ENCODE data around the gene NIP7. TPM values are rescaled to one million over a fixed set of nuclear protein-coding genes. Genes with fewer than 3 reads are reported as not detected.

Gene NIP7
- total and polyA plus RNA-seq, 9 donors, result 5.7 to 24.6 (median 16.6) TPM

- no peak for DNase-seq
- H3K4me3 ChIP-seq, result no peak overlapping the region
- no peak overlapping the region for H3K27ac ChIP-seq
- H3K9me3 ChIP-seq, result no peaks in the 10 kb centered on the region
- intact Hi-C loops (cut with DNase I), result no loop called here
- TF ChIP-seq EP300 (IDR thresholded peaks at IDR 0.05) (no peak), POLR2A (IDR thresholded peaks at IDR 0.05) (no peak)
- TF ChIP-seq, protein P1, sequence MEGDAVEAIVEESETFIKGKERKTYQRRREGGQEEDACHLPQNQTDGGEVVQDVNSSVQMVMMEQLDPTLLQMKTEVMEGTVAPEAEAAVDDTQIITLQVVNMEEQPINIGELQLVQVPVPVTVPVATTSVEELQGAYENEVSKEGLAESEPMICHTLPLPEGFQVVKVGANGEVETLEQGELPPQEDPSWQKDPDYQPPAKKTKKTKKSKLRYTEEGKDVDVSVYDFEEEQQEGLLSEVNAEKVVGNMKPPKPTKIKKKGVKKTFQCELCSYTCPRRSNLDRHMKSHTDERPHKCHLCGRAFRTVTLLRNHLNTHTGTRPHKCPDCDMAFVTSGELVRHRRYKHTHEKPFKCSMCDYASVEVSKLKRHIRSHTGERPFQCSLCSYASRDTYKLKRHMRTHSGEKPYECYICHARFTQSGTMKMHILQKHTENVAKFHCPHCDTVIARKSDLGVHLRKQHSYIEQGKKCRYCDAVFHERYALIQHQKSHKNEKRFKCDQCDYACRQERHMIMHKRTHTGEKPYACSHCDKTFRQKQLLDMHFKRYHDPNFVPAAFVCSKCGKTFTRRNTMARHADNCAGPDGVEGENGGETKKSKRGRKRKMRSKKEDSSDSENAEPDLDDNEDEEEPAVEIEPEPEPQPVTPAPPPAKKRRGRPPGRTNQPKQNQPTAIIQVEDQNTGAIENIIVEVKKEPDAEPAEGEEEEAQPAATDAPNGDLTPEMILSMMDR (IDR thresholded peaks at IDR 0.05), result no peak
- no peaks in the 10 kb centered on the region for H3K27me3 ChIP-seq
- 81 to 94% (median 94%) methylated on average over 4 of the region's 4 CpGs for WGBS, 3 donors
- no peaks in the 10 kb centered on the region for H3K4me1 ChIP-seq (ENCODE audit: insufficient read depth)
- no peaks in the 10 kb centered on the region for H3K36me3 ChIP-seq
Measured at GRCh38 chr16:69368866-69369265, 29.3 kb downstream of the NIP7 start.

- TF ChIP-seq EP300 (IDR thresholded peaks at IDR 0.05), result no peak
- TF ChIP-seq, protein P1 (IDR thresholded peaks at IDR 0.05), result no peak
- TF ChIP-seq POLR2A (IDR thresholded peaks at IDR 0.05), result no peak
- intact Hi-C loops (cut with DNase I), result no loop called here
- no peaks in the 10 kb centered on the region for H3K4me1 ChIP-seq (ENCODE audit: insufficient read depth)
- H3K9me3 ChIP-seq, result no peaks in the 10 kb centered on the region
- H3K27me3 ChIP-seq, result no peaks in the 10 kb centered on the region
- H3K4me3 ChIP-seq, result no peak overlapping the region
- 95% methylated on average over 2 of the region's 2 CpGs for WGBS, 3 donors
- DNase-seq, result no peak
- H3K27ac ChIP-seq, result no peak overlapping the region
- no peaks in the 10 kb centered on the region for H3K36me3 ChIP-seq
Measured at GRCh38 chr16:69371564-69371963, 32.0 kb downstream of the NIP7 start.

DNA sequence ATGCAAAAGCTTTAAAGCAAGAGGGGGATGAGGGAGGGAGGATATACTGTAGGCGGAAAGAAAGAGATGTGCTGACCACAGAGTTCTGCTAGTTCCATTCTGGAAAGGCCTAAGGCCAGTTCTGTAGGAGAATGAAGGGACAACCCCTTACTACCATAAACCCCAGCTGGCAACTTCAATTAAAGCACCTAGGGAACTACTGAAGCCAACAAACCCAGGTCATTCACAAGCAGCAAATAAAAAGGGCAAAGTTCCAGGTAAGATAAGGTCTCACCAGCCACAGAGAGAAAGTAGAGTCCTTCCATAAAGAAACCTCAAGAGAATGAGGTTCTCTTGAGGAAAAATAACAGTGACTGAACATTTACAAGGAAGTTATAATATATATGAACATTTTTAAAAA, 33.4 kb downstream of the NIP7 start:
- H3K4me3 ChIP-seq, result no peak overlapping the region
- no peaks in the 10 kb centered on the region for H3K27me3 ChIP-seq
- TF ChIP-seq, protein P1 (IDR thresholded peaks at IDR 0.05), result no peak
- TF ChIP-seq EP300 (IDR thresholded peaks at IDR 0.05) (no peak), POLR2A (IDR thresholded peaks at IDR 0.05) (no peak)
- H3K36me3 ChIP-seq, result no peaks in the 10 kb centered on the region
- H3K27ac ChIP-seq, result no peak overlapping the region
- 94 to 98% (median 97%) methylated on average over 1 of the region's 1 CpG for WGBS, 3 donors
- intact Hi-C loops (cut with DNase I), result no loop called here
- H3K9me3 ChIP-seq, result no peaks in the 10 kb centered on the region
- H3K4me1 ChIP-seq (ENCODE audit: insufficient read depth), result no peaks in the 10 kb centered on the region
- DNase-seq, result no peak

DNA sequence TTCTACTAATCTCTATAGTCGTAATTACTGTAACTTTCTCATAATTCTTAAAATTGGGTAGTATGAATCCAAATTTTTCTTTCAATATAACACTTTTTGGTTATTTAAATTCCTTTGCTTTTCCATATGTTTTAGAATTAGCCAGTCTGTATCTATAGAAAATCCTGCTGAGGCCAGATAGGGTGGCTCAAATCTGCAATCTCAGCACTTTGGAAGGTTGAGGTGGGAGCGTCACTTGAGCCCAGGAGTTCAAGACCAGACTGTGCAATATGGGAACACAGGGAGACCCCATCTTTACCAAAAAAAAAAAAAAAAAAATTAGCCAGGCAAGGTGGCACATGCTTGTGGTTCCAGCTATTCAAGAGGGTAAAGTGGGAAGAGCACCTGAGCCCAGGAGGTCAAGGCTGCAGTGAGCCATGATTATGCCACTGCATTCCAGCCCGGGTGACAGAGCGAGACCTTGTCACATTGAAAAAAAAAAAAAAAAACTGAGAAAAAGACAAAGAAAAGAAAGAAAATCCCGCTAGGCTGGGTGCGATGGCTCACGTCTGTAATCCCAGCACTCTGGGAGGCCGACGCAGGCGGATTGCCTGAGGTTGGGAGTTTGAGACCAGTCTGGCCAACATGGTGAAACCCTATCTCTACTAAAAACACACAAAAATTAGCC, 37.0 kb downstream of the NIP7 start:
- 93 to 96% (median 95%) methylated on average over 10 of the region's 10 CpGs for whole genome bisulfite sequencing, 3 donors
- TF ChIP-seq, protein P1 (IDR thresholded peaks at IDR 0.05), result no peak
- no peak for TF ChIP-seq EP300 (IDR thresholded peaks at IDR 0.05)
- no peak for TF ChIP-seq POLR2A (IDR thresholded peaks at IDR 0.05)
- Histone ChIP-seq H3K4me1 (ENCODE audit: insufficient read depth) (no peaks in the 10 kb centered on the region), H3K9me3 (no peaks in the 10 kb centered on the region), H3K27ac (no peak overlapping the region), H3K36me3 (no peaks in the 10 kb centered on the region), H3K4me3 (no peak overlapping the region), H3K27me3 (no peaks in the 10 kb centered on the region)
- no peak for DNase-seq
- intact Hi-C loops (cut with DNase I), result no loop called here
